Breast epithelium (tissue), 3 donors: ENCODE measurements around the gene MTHFS.
"Not testable (repeated sequence)": the region's sequence is repeated elsewhere in the genome, so short reads cannot be mapped to it uniquely, and the experiment has no call there.

Experiments used
- CTCF ChIP-seq, 3 donors: fragments of 450-650 bp; IDR thresholded peaks; one replicate each; pipeline ENCODE4 v1.5.1; 2016 to 2017; ENCODE audit warnings: antibody characterized with exemption in 3 of 3, mild to moderate bottlenecking in 3 of 3, moderate library complexity in 3 of 3
- POLR2A ChIP-seq: fragments of 450-650 bp; IDR thresholded peaks from one replicate; pipeline ENCODE4 v1.6.1; 2016; ENCODE audit warnings: antibody characterized with exemption, mild to moderate bottlenecking, moderate library complexity

DNA sequence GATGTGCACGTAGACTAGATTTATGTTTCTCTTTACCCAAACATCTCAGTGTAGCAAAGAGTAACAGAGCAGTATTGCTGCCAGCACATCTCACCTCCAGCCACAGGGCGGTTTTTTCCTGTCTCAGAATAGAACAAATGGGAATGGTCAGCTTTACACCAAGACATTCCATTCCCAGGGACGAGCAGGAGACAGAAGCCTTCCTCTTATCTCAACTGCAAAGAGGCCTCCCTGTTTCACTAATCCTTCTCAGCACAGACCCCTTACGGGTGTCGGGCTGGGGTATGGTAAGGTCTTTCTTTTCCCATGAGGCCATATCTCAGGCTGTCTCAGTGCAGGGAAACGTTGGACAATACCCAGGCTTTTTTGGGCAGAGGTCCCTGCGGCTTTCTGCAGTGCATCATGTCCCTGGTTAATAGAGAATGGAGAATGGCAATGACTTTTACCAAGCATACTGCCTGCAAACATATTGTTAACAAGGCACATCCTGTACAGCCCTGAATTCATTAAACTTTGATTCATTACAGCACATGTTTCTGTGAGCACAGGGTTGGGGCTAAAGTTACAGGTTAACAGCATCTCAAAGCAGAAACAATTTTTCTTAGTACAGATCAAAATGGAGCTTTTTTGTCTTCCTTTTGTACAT lies 38.9 kb upstream of the MTHFS start:
- not testable (repeated sequence) for TF ChIP-seq CTCF (IDR thresholded peaks at IDR 0.05); POLR2A
